ENCODE results near the gene ANKS6.
"Not testable (repeated sequence)": the region's sequence is repeated elsewhere in the genome, so short reads cannot be mapped to it uniquely, and the experiment has no call there.

Gene ANKS6

DNA sequence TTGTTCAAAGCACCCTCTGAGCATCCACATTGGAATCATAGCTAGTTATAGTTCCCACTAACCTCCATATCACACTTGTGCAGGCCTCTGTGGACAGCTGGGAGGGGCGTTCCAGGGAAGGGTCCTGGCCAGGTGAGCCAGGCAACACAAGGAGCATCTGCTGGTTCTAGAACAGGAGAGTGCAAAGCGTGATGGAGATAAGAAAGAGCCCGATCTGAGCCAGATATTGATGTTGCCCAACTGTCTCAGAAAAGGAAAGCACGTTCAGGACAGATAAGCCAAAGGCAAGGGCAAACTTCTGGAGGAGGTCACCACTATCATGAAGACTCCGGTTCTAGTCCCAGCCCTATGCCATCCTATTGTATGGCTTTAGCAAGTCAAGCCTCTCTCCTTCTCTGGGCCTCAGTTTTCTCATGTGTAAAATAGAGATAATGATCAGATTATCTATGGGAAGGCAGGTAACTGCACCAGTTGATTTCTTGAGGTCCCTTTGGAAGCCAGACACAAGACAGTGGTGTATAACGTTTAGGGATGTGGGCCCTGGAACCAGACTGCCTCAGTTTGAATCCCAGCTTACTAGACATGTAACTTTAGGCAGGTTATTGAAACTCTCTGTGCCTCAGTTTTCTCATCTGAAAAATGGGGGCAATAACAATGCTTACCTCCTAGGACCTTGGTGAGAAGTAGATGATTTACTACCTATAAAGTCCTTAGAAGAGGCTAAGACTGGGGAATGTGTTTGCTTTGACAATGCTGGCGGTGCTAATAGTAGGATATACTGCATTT lies 107.5 kb downstream of the ANKS6 start:
- TF ChIP-seq GATA1 (IDR thresholded peaks at IDR 0.05; ENCODE audit: low read depth, low read length) (no peak), POLR2A (IDR thresholded peaks at IDR 0.05; ENCODE audit: low read length) (no peak)

GRCh38 chr9:98687911-98688310 lies 108.4 kb downstream of the ANKS6 start:
- TF ChIP-seq POLR2A (IDR thresholded peaks at IDR 0.05; ENCODE audit: low read length) (no peak), GATA1 (IDR thresholded peaks at IDR 0.05; ENCODE audit: low read depth, low read length) (no peak)
- DNase-seq: no peak

More for the DNA sequence above, 107.5 kb downstream of the ANKS6 start:
- DNase-seq: no peak

DNA sequence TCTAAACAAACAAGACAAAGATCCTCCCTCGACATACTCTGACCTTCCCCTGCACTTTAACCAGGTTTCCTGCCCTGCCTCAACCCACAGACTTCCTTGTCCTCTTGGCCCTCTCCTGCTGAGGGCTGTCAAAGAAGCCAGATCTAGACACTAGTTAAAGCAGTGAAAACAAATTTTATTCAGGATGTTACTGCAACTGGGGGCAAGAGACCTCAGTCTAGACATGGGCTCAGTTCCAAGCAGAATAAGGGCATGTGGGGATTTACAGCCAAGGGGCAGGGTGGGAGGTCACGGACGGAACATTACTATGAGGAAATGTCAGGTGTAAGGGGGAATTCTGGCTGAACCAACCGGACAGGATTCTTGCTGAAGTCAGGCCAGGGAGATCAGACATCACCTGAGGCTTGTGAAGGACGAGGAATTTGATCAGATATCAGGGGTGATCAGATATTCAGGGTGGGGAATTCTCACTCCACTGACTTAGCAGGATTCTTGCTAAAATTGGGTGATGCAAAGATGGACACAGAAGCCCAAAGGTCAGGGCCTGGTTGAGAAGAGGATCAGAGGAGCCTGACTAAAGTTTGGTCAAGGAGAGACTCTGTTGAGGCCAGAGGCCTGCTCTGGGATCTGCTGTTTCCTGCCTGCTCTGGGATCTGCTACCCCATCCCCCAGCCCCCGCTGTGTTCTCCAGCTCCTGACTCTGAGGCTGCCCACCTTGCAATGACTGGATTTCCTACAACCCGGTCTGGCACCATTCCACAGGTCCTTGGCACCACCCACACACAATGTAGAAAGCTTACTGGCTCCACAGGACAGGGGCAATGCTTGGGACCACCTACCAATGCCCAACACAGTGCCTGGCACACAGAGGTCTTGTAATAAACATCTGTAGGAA lies 109.1 kb downstream of the ANKS6 start:
- no peak for DNase-seq
- TF ChIP-seq GATA1 (IDR thresholded peaks at IDR 0.05; ENCODE audit: low read depth, low read length): no peak
- no peak for TF ChIP-seq POLR2A (IDR thresholded peaks at IDR 0.05; ENCODE audit: low read length)

- DNase-seq: not testable (repeated sequence)
These were observed 111.5 kb downstream of the ANKS6 start for GRCh38 chr9:98684816-98685215.

Measured in erythroblast (primary cell).